Adrenal gland (tissue), 5 donors: ENCODE measurements around the gene LY6G6F.

ENCODE experiments used
- CTCF ChIP-seq, 6 experiments: fragments of 450-650 bp in 4 of 6; fragments of 200-600 bp in 2 of 6; sonication (generic) in 1 of 6; IDR thresholded peaks; 1 replicate in 5 of 6; 2 replicates in 1 of 6; pipeline versions ENCODE4 v1.5.1 to v1.8.0; 2016 to 2021; ENCODE audit warnings: antibody characterized with exemption in 6 of 6, mild to moderate bottlenecking in 2 of 6, moderate library complexity in 1 of 6
- POLR2A ChIP-seq, 2 donors: fragments of 450-650 bp; IDR thresholded peaks; one replicate each; pipeline ENCODE4 v1.6.1; 2017; ENCODE audit warnings: antibody characterized with exemption in 2 of 2, mild to moderate bottlenecking in 2 of 2, moderate library complexity in 1 of 2
- donor health status: DM: no; HTN: no; CAD: no.

GRCh38 chr6:31686483-31686882 is 20.2 kb upstream of the LY6G6F start:
- no peak for TF ChIP-seq CTCF (IDR thresholded peaks at IDR 0.05)
- TF ChIP-seq POLR2A (IDR thresholded peaks at IDR 0.05), result no peak
